HG03457 (cell line): ENCODE results near the gene OR52B6.
"Not testable (repeated sequence)": the region's sequence is repeated elsewhere in the genome, so short reads cannot be mapped to it uniquely, and the experiment has no call there.

Experiments
- ATAC-seq: cut with Tn5 transposase; IDR thresholded peaks from one replicate; pipeline ENCODE4 v1.9.1; 2021; ENCODE audit warnings: moderate number of reproducible peaks; ENCODE audit not compliant: unreplicated experiment

The OR52B6 gene

GRCh38 chr11:5580577-5580976 lies at the start of gene OR52B6:
TSS of gene OR52B6 (plus strand) at chr11:5580877. CDS start at chr11:5580877, 0 bp downstream.
- no peak for ATAC-seq

- no peak for ATAC-seq
These were observed 49.4 kb upstream of the OR52B6 start for GRCh38 chr11:5531053-5531831.

GRCh38 chr11:5534046-5534445 lies 46.6 kb upstream of the OR52B6 start:
- no peak for ATAC-seq

- no peak for ATAC-seq
These were observed 44.2 kb upstream of the OR52B6 start for GRCh38 chr11:5536482-5536881.

GRCh38 chr11:5541427-5541826 lies 39.2 kb upstream of the OR52B6 start:
- no peak for ATAC-seq

GRCh38 chr11:5546457-5546856 lies 34.2 kb upstream of the OR52B6 start:
- no peak for ATAC-seq

GRCh38 chr11:5547982-5548381 lies 32.7 kb upstream of the OR52B6 start:
- ATAC-seq = peak; percentile 64

GRCh38 chr11:5548440-5548839 lies 32.2 kb upstream of the OR52B6 start, which contains the start of gene OR52H1:
TSS of gene OR52H1 (minus strand) at chr11:5548540. CDS start at chr11:5545505, 3,035 bp downstream.
- ATAC-seq = no peak

GRCh38 chr11:5550440-5551095 lies 30.1 kb upstream of the OR52B6 start:
- no peak for ATAC-seq

- no peak for ATAC-seq
These were observed 27.3 kb upstream of the OR52B6 start for GRCh38 chr11:5553343-5553742.

GRCh38 chr11:5556596-5557188 lies 24.0 kb upstream of the OR52B6 start:
- ATAC-seq = no peak

- ATAC-seq = no peak
These were observed 22.9 kb upstream of the OR52B6 start for GRCh38 chr11:5557751-5558150.

- ATAC-seq = no peak
These were observed 16.2 kb upstream of the OR52B6 start for GRCh38 chr11:5564259-5565019.

GRCh38 chr11:5574654-5575053 lies 6.0 kb upstream of the OR52B6 start:
- no peak for ATAC-seq

GRCh38 chr11:5575152-5575551 lies 5.5 kb upstream of the OR52B6 start:
- no peak for ATAC-seq

GRCh38 chr11:5577101-5577500 lies 3.6 kb upstream of the OR52B6 start:
- ATAC-seq = no peak

GRCh38 chr11:5581014-5581413 lies 337 bp downstream of the OR52B6 start:
- ATAC-seq = no peak

- ATAC-seq = not testable (repeated sequence)
These were observed 3.8 kb downstream of the OR52B6 start for GRCh38 chr11:5584458-5584857.

GRCh38 chr11:5589906-5590305 lies 9.2 kb downstream of the OR52B6 start:
- not testable (repeated sequence) for ATAC-seq

- no peak for ATAC-seq
These were observed 10.9 kb downstream of the OR52B6 start for GRCh38 chr11:5591613-5592012.

GRCh38 chr11:5592615-5593014 lies 11.9 kb downstream of the OR52B6 start:
- no peak for ATAC-seq
